Cardiac fibroblast (primary cell): ENCODE results near the gene NUTM1.

Experiments used
- DNase-seq, 2 donors: peaks; one replicate each; pipeline versions ENCODE4 v3.0.0 to v3.0.0-alpha.2; 2010; ENCODE audit warnings: low read depth in 2 of 2
- H3K4me3 ChIP-seq, 2 donors: replicated peaks in 1 of 2; 1 replicate in 1 of 2; 2 replicates in 1 of 2; pipeline ENCODE4 v1.5.1; 2011; ENCODE audit warnings: low read depth in 2 of 2, low read length in 2 of 2, mild to moderate bottlenecking in 2 of 2, moderate library complexity in 1 of 2
- TF ChIP-seq, protein P1 (sequence below): IDR thresholded peaks from one replicate; pipeline ENCODE4 v1.5.1; 2011; ENCODE audit warnings: low read depth, mild to moderate bottlenecking, low read length, inconsistent platforms

NUTM1 gene

DNA sequence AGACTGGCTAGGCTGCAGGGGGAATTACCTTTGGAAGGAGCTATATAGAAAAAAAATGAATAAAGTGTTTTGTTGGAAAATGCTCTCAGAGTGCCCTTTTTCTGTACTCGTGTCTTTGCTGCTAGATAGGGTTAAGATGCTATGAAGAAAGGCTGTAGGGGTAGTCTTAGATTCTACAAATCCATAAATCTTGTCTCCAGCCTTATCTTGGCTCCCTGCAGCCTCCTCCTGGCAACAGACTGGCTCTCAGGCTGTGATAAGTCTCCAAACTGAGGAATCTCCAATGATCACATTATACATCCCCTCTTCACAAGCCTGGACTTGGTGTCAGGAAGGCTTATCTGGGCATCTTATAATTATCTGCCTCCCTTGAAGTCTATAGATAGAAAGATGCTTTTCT is 14.5 kb downstream of the NUTM1 start:
- no peak for DNase-seq
- H3K4me3 ChIP-seq = no peak overlapping the region
- TF ChIP-seq, protein P1, sequence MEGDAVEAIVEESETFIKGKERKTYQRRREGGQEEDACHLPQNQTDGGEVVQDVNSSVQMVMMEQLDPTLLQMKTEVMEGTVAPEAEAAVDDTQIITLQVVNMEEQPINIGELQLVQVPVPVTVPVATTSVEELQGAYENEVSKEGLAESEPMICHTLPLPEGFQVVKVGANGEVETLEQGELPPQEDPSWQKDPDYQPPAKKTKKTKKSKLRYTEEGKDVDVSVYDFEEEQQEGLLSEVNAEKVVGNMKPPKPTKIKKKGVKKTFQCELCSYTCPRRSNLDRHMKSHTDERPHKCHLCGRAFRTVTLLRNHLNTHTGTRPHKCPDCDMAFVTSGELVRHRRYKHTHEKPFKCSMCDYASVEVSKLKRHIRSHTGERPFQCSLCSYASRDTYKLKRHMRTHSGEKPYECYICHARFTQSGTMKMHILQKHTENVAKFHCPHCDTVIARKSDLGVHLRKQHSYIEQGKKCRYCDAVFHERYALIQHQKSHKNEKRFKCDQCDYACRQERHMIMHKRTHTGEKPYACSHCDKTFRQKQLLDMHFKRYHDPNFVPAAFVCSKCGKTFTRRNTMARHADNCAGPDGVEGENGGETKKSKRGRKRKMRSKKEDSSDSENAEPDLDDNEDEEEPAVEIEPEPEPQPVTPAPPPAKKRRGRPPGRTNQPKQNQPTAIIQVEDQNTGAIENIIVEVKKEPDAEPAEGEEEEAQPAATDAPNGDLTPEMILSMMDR = no peak

DNA sequence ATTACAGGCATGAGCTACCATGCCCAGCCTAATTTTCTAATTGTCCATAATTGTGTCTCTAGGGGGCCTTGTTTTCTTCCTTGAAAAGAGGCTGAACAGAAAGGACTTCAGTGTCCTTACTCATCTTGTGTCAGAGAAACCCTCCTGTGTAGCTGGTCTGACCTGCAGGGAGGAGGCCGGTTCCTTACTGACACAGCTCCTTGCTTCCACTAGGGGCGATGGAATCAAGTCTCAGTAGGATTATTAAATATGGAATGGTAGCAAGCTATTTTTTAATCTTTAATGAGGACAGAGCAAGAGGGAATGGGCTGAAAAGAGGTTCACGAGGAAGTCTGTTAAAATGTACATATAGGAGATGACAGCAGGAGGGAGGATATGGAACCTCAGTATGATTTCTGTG is 15.3 kb downstream of the NUTM1 start:
- peak in 1 of 2 donors; percentile 22 for DNase-seq
- TF ChIP-seq, protein P1 = peak; percentile 32

GRCh38 chr15:34358948-34359347 is 15.8 kb downstream of the NUTM1 start:
- no peak for DNase-seq
- TF ChIP-seq, protein P1 = no peak
- H3K4me3 ChIP-seq = no peak overlapping the region

More for the DNA sequence above, 15.3 kb downstream of the NUTM1 start:
- no peak overlapping the region for H3K4me3 ChIP-seq

- no peak for DNase-seq
Measured at GRCh38 chr15:34359416-34359815, 16.3 kb downstream of the NUTM1 start.

DNA sequence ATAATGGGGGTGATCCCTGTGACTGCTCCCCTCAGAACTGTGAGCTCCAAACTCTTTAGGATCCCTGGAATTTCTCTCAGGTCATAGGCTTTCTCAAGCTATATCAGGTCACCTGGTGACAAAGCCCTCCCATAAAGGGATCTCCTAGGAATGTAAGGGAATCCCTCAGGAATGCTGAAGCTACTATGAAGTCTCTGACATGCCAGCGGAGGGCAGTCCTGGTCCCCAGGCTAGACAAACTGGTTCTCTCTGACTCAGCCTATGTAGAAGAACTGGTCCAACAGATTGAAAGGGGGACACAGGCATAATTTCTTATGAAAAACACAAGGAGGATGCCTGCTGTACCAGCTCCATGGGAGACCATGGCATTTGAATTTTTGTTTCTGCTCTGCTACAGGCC is 17.2 kb downstream of the NUTM1 start:
- TF ChIP-seq, protein P1 = no peak
- DNase-seq = no peak
- no peak overlapping the region for H3K4me3 ChIP-seq

More at GRCh38 chr15:34359416-34359815, 16.3 kb downstream of the NUTM1 start:
- H3K4me3 ChIP-seq = no peak overlapping the region
- TF ChIP-seq, protein P1 = no peak

- H3K4me3 ChIP-seq = no peak overlapping the region
- DNase-seq = peak in 1 of 2 donors; percentile 37
- TF ChIP-seq, protein P1 = no peak
Measured at GRCh38 chr15:34361278-34361677, 18.2 kb downstream of the NUTM1 start.
